ENCODE data around the gene ANAPC16.
"Not testable (repeated sequence)": the region's sequence is repeated elsewhere in the genome, so short reads cannot be mapped to it uniquely, and the experiment has no call there.

Gene ANAPC16

GRCh38 chr10:72276421-72277339 is 60.9 kb downstream of the ANAPC16 start:
- DNase-seq (ENCODE audit: low spot score): no peak

DNA sequence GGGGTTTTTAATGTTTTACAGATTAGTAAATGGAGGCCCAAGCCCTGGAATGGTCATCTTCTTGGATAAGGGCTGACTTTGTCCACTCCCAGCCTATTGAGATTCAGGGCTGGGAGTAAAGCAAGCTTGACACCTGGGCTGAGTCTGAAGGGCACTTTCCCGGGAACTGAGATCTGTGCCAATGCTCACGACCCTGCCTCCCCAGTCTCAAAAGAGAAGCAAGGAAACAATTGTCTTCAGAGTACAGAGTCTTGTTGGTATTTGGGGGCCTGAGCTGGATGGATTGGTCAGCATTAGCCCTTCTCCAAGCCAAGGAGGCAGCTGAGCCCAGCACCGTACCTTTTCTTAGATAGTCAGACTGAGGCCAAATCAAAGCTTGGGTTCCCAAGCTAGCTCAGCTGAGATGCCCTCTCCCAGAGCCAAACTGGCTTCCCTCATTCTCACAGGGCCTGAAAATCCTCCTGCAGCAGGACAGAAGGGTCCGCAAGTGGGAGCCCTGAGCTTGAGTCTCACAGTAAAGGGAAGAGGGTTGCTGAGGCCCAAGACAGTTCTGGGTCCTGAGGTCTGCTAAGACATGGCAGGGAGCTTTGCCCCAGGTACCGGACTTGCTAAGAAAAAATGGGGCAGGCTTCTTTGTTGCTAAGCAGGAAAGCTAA is 61.7 kb downstream of the ANAPC16 start:
- in situ Hi-C loops (cut with MboI; ENCODE audit: low sequenced_read_pairs, unreplicated experiment): loop anchor here (10.0 kb wide), 1 partner anchor 57 kb away; no protein-coding TSS in a partner anchor
- TF ChIP-seq, protein P1, sequence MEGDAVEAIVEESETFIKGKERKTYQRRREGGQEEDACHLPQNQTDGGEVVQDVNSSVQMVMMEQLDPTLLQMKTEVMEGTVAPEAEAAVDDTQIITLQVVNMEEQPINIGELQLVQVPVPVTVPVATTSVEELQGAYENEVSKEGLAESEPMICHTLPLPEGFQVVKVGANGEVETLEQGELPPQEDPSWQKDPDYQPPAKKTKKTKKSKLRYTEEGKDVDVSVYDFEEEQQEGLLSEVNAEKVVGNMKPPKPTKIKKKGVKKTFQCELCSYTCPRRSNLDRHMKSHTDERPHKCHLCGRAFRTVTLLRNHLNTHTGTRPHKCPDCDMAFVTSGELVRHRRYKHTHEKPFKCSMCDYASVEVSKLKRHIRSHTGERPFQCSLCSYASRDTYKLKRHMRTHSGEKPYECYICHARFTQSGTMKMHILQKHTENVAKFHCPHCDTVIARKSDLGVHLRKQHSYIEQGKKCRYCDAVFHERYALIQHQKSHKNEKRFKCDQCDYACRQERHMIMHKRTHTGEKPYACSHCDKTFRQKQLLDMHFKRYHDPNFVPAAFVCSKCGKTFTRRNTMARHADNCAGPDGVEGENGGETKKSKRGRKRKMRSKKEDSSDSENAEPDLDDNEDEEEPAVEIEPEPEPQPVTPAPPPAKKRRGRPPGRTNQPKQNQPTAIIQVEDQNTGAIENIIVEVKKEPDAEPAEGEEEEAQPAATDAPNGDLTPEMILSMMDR (IDR thresholded peaks at IDR 0.05; ENCODE audit: borderline replicate concordance, control extremely low read depth, extremely low read depth, insufficient read depth, missing control alignments): no peak

More at GRCh38 chr10:72276421-72277339, 60.9 kb downstream of the ANAPC16 start:
- in situ Hi-C loops (cut with MboI; ENCODE audit: low sequenced_read_pairs, unreplicated experiment): loop anchor here (10.0 kb wide), 1 partner anchor 58 kb away; no protein-coding TSS in a partner anchor
- TF ChIP-seq, protein P1 (IDR thresholded peaks at IDR 0.05; ENCODE audit: borderline replicate concordance, control extremely low read depth, extremely low read depth, insufficient read depth, missing control alignments): no peak

DNA sequence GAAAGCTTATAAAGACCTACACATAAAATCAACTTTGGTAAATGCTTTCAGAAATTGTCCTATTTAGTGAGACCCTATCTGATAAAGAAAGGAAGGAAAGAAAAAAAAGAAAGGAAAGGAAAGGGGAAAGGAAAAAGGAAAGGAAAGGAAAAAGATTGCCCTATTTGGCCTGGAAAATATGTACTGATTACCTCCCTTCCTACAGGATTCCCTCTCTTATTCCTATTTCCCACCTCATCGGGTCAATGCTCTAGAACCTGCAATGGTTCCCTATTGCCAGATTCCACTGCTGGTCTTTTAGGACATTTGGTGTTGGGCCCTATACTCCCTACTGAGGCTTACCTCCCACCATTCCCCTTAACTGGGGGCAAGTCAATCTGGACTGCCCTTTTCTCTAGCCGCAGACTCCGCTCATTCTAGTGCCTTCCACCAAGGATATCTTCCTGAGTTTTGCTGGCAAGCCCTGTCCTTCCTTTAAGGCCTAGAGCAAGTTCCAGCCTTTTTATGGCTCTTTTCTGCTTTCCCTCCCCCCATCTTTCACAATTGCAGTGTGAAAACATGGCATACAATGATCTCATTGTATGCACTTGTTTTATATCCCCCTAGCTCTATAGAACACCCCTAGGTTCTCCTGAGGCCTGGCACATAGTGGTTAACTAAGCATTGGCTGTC is 62.3 kb downstream of the ANAPC16 start:
- TF ChIP-seq, protein P1 (IDR thresholded peaks at IDR 0.05; ENCODE audit: borderline replicate concordance, control extremely low read depth, extremely low read depth, insufficient read depth, missing control alignments): no peak
- DNase-seq (ENCODE audit: low spot score): no peak
- in situ Hi-C loops (cut with MboI; ENCODE audit: low sequenced_read_pairs, unreplicated experiment): loop anchor here (10.0 kb wide), 1 partner anchor 57 kb away; no protein-coding TSS in a partner anchor

More for the DNA sequence above, 61.7 kb downstream of the ANAPC16 start:
- no peak for DNase-seq (ENCODE audit: low spot score)

- TF ChIP-seq, protein P1 (IDR thresholded peaks at IDR 0.05; ENCODE audit: borderline replicate concordance, control extremely low read depth, extremely low read depth, insufficient read depth, missing control alignments): no peak
- DNase-seq (ENCODE audit: low spot score): no peak
- in situ Hi-C loops (cut with MboI; ENCODE audit: low sequenced_read_pairs, unreplicated experiment): loop anchor here (10.0 kb wide), 1 partner anchor 56 kb away; no protein-coding TSS in a partner anchor
These were observed 63.0 kb downstream of the ANAPC16 start for GRCh38 chr10:72278668-72279393.

GRCh38 chr10:72279587-72279986 is 63.8 kb downstream of the ANAPC16 start:
- DNase-seq (ENCODE audit: low spot score): not testable (repeated sequence)
- in situ Hi-C loops (cut with MboI; ENCODE audit: low sequenced_read_pairs, unreplicated experiment): loop anchor here (10.0 kb wide), 1 partner anchor 55 kb away; no protein-coding TSS in a partner anchor

DNA sequence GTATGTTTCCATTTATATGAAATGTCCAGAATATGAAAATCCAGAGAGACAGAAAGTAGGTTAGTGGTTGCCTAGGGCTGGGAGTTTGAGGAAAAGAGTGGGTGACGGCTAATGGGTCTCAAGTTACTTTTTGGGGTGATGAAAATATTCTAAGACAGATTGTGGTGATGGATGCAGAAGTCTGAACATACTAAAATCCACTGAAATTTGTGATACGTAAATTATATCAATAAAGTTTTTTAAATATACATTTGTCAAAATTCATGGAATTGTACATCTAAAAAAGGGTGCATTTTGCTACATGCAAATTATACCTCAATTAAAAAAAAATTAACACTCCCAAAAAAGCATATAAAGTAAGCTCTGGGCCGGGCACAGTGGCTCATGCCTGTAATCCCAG is 67.3 kb downstream of the ANAPC16 start:
- in situ Hi-C loops (cut with MboI; ENCODE audit: low sequenced_read_pairs, unreplicated experiment): no loop called here
- TF ChIP-seq, protein P1 (IDR thresholded peaks at IDR 0.05; ENCODE audit: borderline replicate concordance, control extremely low read depth, extremely low read depth, insufficient read depth, missing control alignments): no peak
- DNase-seq (ENCODE audit: low spot score): no peak

Measured in GM13976 (cell line).